ENCODE results near the gene FJX1.

- no peak for TF ChIP-seq ZNF791 (tag by site-specific recombination; IDR thresholded peaks at IDR 0.05)
- TF ChIP-seq REPIN1 (tag by site-specific recombination; IDR thresholded peaks at IDR 0.05; ENCODE audit: low read depth) = no peak
- TF ChIP-seq CTCF (tag by site-specific recombination; IDR thresholded peaks at IDR 0.05) = no peak
- TF ChIP-seq SCRT1 (tag by site-specific recombination; IDR thresholded peaks at IDR 0.05; ENCODE audit: borderline replicate concordance) = no peak
- no peak for TF ChIP-seq KLF8 (tag by site-specific recombination; IDR thresholded peaks at IDR 0.05)
- TF ChIP-seq, protein P1, sequence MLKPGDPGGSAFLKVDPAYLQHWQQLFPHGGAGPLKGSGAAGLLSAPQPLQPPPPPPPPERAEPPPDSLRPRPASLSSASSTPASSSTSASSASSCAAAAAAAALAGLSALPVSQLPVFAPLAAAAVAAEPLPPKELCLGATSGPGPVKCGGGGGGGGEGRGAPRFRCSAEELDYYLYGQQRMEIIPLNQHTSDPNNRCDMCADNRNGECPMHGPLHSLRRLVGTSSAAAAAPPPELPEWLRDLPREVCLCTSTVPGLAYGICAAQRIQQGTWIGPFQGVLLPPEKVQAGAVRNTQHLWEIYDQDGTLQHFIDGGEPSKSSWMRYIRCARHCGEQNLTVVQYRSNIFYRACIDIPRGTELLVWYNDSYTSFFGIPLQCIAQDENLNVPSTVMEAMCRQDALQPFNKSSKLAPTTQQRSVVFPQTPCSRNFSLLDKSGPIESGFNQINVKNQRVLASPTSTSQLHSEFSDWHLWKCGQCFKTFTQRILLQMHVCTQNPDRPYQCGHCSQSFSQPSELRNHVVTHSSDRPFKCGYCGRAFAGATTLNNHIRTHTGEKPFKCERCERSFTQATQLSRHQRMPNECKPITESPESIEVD (tag by site-specific recombination; IDR thresholded peaks at IDR 0.05) = no peak
- no peak for TF ChIP-seq ZNF549 (tag by site-specific recombination; IDR thresholded peaks at IDR 0.05)
- TF ChIP-seq ZNF214 (tag by site-specific recombination; IDR thresholded peaks at IDR 0.05; ENCODE audit: borderline replicate concordance) = no peak
- TF ChIP-seq ATF2 (tag by site-specific recombination; IDR thresholded peaks at IDR 0.05; ENCODE audit: low read depth) = no peak
- TF ChIP-seq, protein P2, sequence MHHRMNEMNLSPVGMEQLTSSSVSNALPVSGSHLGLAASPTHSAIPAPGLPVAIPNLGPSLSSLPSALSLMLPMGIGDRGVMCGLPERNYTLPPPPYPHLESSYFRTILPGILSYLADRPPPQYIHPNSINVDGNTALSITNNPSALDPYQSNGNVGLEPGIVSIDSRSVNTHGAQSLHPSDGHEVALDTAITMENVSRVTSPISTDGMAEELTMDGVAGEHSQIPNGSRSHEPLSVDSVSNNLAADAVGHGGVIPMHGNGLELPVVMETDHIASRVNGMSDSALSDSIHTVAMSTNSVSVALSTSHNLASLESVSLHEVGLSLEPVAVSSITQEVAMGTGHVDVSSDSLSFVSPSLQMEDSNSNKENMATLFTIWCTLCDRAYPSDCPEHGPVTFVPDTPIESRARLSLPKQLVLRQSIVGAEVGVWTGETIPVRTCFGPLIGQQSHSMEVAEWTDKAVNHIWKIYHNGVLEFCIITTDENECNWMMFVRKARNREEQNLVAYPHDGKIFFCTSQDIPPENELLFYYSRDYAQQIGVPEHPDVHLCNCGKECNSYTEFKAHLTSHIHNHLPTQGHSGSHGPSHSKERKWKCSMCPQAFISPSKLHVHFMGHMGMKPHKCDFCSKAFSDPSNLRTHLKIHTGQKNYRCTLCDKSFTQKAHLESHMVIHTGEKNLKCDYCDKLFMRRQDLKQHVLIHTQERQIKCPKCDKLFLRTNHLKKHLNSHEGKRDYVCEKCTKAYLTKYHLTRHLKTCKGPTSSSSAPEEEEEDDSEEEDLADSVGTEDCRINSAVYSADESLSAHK (tag by site-specific recombination; IDR thresholded peaks at IDR 0.05) = no peak
These were observed 5.4 kb downstream of the FJX1 start for GRCh38 chr11:35623621-35624168.

Measured in HEK293 (cell line).